ENCODE data around the gene CSF1.

DNA sequence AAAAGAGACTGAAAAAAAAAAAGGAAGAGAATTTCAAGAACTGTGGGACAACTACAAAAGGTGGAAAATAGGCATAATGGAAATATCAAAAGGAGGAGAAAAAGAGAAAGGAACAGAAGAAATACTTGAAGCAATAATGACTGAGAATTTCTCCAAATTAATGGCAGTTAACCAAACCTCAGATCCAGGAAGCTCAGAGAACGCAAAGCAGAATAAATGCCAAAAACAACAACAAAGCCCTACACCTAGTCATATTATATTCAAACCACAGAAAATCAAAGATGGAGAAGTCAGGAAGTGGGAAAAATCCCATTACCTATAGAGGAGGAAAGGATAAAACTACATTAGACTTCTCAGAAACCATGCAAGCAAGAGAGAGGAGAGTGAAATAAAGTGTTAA, 53.2 kb downstream of the CSF1 start:
- TF ChIP-seq CTBP1 (IDR thresholded peaks at IDR 0.05; ENCODE audit: borderline replicate concordance) (no peak), FOXM1 (IDR thresholded peaks at IDR 0.05; ENCODE audit: borderline replicate concordance) (no peak), L3MBTL2 (conservative IDR thresholded peaks at IDR 0.05) (no peak), SUZ12 (IDR thresholded peaks at IDR 0.05) (no peak), BHLHE40 (IDR thresholded peaks at IDR 0.05; ENCODE audit: borderline replicate concordance) (no peak), FOXK2 (IDR thresholded peaks at IDR 0.05) (no peak), SP1 (IDR thresholded peaks at IDR 0.05) (no peak), ELF4 (IDR thresholded peaks at IDR 0.05) (no peak), TARDBP (IDR thresholded peaks at IDR 0.05) (no peak), ARNT (IDR thresholded peaks at IDR 0.05) (no peak)
